OCI-LY1 (cell line): ENCODE measurements around the gene PCSK6.

Experiments used
- H2AFZ ChIP-seq: fragments of 200-600 bp; sonication (generic), shearing (Covaris generic); 2 replicates; pipeline ENCODE4 v1.6.0; 2014; ENCODE audit warnings: antibody characterized with exemption, mild to moderate bottlenecking, low read length
- H3F3A ChIP-seq: fragments of 200-600 bp; sonication (generic), shearing (Covaris generic); 2 replicates; pipeline ENCODE4 v1.6.0; 2014; ENCODE audit warnings: mild to moderate bottlenecking, antibody characterized with exemption, low read length, moderate library complexity; ENCODE audit not compliant: insufficient read depth
- H3K27ac ChIP-seq: fragments of 200-600 bp; sonication (generic); 2 replicates; pipeline ENCODE4 v1.5.1; 2014; ENCODE audit warnings: low read length, mixed run types, mild to moderate bottlenecking, low read depth; ENCODE audit not compliant: poor library complexity, severe bottlenecking
- H3K27me3 ChIP-seq: fragments of 200-600 bp; sonication (generic); 2 replicates; pipeline ENCODE4 v1.6.0; 2014; ENCODE audit warnings: antibody characterized with exemption, mild to moderate bottlenecking, low read length, moderate library complexity; ENCODE audit not compliant: insufficient read depth
- H3K36me3 ChIP-seq: fragments of 200-600 bp; sonication (generic); 2 replicates; pipeline ENCODE4 v1.6.1; 2014; ENCODE audit warnings: mild to moderate bottlenecking, antibody characterized with exemption, low read length, moderate library complexity, mixed read lengths; ENCODE audit not compliant: insufficient read depth
- H3K4me1 ChIP-seq: fragments of 200-600 bp; sonication (generic); 2 replicates; pipeline ENCODE4 v1.5.1; 2014; ENCODE audit warnings: mild to moderate bottlenecking, low read length, moderate library complexity; ENCODE audit not compliant: insufficient read depth, severe bottlenecking
- H3K4me2 ChIP-seq: fragments of 200-600 bp; sonication (generic), shearing (Covaris generic); 2 replicates; pipeline ENCODE4 v1.6.1; 2014; ENCODE audit warnings: low read length
- H3K4me3 ChIP-seq: fragments of 200-600 bp; sonication (generic); 2 replicates; pipeline ENCODE4 v1.5.1; 2014; ENCODE audit warnings: low read length, low read depth, mild to moderate bottlenecking, mixed read lengths; ENCODE audit not compliant: poor library complexity, severe bottlenecking
- H3K79me2 ChIP-seq: fragments of 200-600 bp; shearing (Covaris generic); 2 replicates; pipeline ENCODE4 v1.6.1; 2016; ENCODE audit warnings: mixed run types, low read length, mixed read lengths; ENCODE audit not compliant: insufficient read depth
- H3K9ac ChIP-seq: fragments of 200-600 bp; sonication (generic), shearing (Covaris generic); 2 replicates; pipeline ENCODE4 v1.6.1; 2014; ENCODE audit warnings: mild to moderate bottlenecking, low read length, mixed read lengths
- H3K9me2 ChIP-seq: fragments of 200-600 bp; sonication (generic), shearing (Covaris generic); 2 replicates; pipeline ENCODE4 v1.6.1; 2014; ENCODE audit warnings: low read depth, mild to moderate bottlenecking, low read length, mixed read lengths
- H3K9me3 ChIP-seq: fragments of 200-600 bp; shearing (Covaris generic); 2 replicates; pipeline ENCODE4 v1.6.1; 2014; ENCODE audit warnings: low read length, mixed read lengths
- H4K20me1 ChIP-seq: fragments of 200-600 bp; sonication (generic), shearing (Covaris generic); 2 replicates; pipeline ENCODE4 v1.6.0; 2016; ENCODE audit warnings: mild to moderate bottlenecking, low read length; ENCODE audit not compliant: insufficient read depth
- EZH2 ChIP-seq: fragments of 200-600 bp; sonication (generic), shearing (Covaris generic); IDR thresholded peaks from 2 replicates; pipeline ENCODE4 v1.8.0; 2017; ENCODE audit warnings: borderline replicate concordance, mixed run types, mild to moderate bottlenecking, antibody characterized with exemption, low read length, moderate library complexity, mixed read lengths
- TF ChIP-seq, protein P1 (sequence below): fragments of 200-600 bp; sonication (generic), shearing (Covaris generic); IDR thresholded peaks from 2 replicates; pipeline ENCODE4 v1.5.1; 2017; ENCODE audit warnings: mild to moderate bottlenecking, antibody characterized with exemption, low read length, moderate library complexity, mixed read lengths

Gene PCSK6

GRCh38 chr15:101317336-101317872 lies 172.1 kb downstream of the PCSK6 start:
- Histone ChIP-seq H2AFZ (no peak overlapping the region), H3K9me2 (no peaks in the 10 kb centered on the region), H3K9me3 (no peaks in the 10 kb centered on the region), H3K36me3 (no peaks in the 10 kb centered on the region), H3K79me2 (no peaks in the 10 kb centered on the region), H3K4me1 (no peaks in the 10 kb centered on the region), H3F3A (no peaks in the 10 kb centered on the region), H3K9ac (no peak overlapping the region), H3K27ac (no peak overlapping the region), H3K27me3 (peaks cover 15% of the 10 kb centered on the region), H3K4me3 (no peak overlapping the region), H3K4me2 (no peak overlapping the region), H4K20me1 (no peaks in the 10 kb centered on the region)
- TF ChIP-seq, protein P1, sequence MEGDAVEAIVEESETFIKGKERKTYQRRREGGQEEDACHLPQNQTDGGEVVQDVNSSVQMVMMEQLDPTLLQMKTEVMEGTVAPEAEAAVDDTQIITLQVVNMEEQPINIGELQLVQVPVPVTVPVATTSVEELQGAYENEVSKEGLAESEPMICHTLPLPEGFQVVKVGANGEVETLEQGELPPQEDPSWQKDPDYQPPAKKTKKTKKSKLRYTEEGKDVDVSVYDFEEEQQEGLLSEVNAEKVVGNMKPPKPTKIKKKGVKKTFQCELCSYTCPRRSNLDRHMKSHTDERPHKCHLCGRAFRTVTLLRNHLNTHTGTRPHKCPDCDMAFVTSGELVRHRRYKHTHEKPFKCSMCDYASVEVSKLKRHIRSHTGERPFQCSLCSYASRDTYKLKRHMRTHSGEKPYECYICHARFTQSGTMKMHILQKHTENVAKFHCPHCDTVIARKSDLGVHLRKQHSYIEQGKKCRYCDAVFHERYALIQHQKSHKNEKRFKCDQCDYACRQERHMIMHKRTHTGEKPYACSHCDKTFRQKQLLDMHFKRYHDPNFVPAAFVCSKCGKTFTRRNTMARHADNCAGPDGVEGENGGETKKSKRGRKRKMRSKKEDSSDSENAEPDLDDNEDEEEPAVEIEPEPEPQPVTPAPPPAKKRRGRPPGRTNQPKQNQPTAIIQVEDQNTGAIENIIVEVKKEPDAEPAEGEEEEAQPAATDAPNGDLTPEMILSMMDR, result no peak
- no peak for TF ChIP-seq EZH2

GRCh38 chr15:101316529-101316928 lies 173.0 kb downstream of the PCSK6 start:
- Histone ChIP-seq H2AFZ (no peak overlapping the region), H3K4me1 (no peaks in the 10 kb centered on the region), H3K4me2 (no peak overlapping the region), H3K27me3 (peaks cover 15% of the 10 kb centered on the region), H3K9me2 (no peaks in the 10 kb centered on the region), H3K9me3 (no peaks in the 10 kb centered on the region), H3K36me3 (no peaks in the 10 kb centered on the region), H3K79me2 (no peaks in the 10 kb centered on the region), H3K4me3 (no peak overlapping the region), H3K9ac (no peak overlapping the region), H3F3A (no peaks in the 10 kb centered on the region), H4K20me1 (no peaks in the 10 kb centered on the region), H3K27ac (no peak overlapping the region)
- TF ChIP-seq, protein P1, result no peak
- TF ChIP-seq EZH2, result no peak

DNA sequence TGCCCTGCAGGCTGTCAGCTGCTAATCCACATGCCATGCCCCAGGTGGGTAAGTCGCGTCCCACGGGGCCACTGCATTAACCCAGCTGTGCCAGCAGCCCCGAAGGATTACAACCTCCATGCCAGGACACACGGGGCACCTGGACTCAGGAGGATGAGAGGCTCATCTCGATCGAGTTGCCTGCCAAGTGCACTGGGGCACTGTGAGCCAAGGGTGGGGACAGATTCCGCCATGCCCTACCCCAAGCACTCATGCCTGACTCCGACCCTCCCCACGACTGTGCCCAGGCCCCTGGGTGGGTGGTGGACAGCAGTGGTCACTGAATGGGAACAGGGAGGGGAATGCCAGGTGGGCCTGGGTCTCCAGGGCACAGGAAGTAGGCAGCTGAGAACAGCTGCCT lies 173.8 kb downstream of the PCSK6 start:
- Histone ChIP-seq H3K9me2 (no peaks in the 10 kb centered on the region), H3K4me3 (no peak overlapping the region), H3K27me3 (peaks cover 15% of the 10 kb centered on the region), H4K20me1 (no peaks in the 10 kb centered on the region), H3K79me2 (no peaks in the 10 kb centered on the region), H3K36me3 (no peaks in the 10 kb centered on the region), H3K4me2 (no peak overlapping the region), H3K9me3 (no peaks in the 10 kb centered on the region), H3K9ac (no peak overlapping the region), H3K4me1 (no peaks in the 10 kb centered on the region), H3K27ac (no peak overlapping the region), H3F3A (no peaks in the 10 kb centered on the region), H2AFZ (no peak overlapping the region)
- no peak for TF ChIP-seq EZH2
- TF ChIP-seq, protein P1, result no peak
